G401 (cell line): ENCODE measurements around the gene LMO4. TPM values are rescaled to one million over a fixed set of nuclear protein-coding genes. Genes with fewer than 3 reads are reported as not detected.
A peak's percentile ranks its signal among the peaks of the same experiment; 100 is the strongest.

Experiments
- DNase-seq: peaks from one replicate; pipeline ENCODE4 v3.0.0-alpha.2; 2015; ENCODE audit warnings: low spot score
- in situ Hi-C: cut with HindIII; loops from 2 replicates; pipeline ENCODE4 v1.10.0; 2016; ENCODE audit warnings: low sequenced_read_pairs, mixed read lengths
- total RNA-seq: library from RNA; depleted of rRNA; stranded (reverse); fragments of >200 nt; shearing (Covaris generic); gene quantifications from 2 replicates; pipeline ENCODE4 v1.2.3, GENCODE V29; 2014

LMO4 gene
- total RNA-seq, 1 experiment from 2014 or later, result 0.24 TPM

- in situ Hi-C loops, result no loop called here
- no peak for DNase-seq
Observed at GRCh38 chr1:87348341-87349019, 19.8 kb downstream of the LMO4 start.

DNA sequence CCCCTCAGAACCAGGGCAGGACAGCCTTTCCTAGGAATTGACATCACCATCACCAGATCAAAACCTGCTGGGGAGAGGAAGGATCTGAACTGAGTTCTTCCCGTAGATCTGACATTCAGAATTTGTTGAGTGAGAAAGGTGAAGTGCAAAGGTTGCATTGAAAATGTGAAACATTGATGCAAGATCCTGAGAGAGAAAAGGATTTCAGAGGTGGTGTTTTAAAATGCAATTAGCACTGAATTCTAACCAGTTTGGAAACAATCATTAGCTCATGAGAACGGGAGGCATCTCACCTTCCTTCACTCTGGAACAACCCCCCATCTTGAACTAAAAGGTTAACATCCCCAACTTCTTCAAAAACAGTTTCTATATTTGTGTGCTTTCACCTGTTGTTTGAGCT, 20.4 kb downstream of the LMO4 start:
- in situ Hi-C loops, result no loop called here
- DNase-seq, result no peak

GRCh38 chr1:87355894-87356293, 27.2 kb downstream of the LMO4 start:
- in situ Hi-C loops, result no loop called here
- no peak for DNase-seq

GRCh38 chr1:87356591-87356990, 27.9 kb downstream of the LMO4 start:
- in situ Hi-C loops, result no loop called here
- DNase-seq, result peak; percentile 12

DNA sequence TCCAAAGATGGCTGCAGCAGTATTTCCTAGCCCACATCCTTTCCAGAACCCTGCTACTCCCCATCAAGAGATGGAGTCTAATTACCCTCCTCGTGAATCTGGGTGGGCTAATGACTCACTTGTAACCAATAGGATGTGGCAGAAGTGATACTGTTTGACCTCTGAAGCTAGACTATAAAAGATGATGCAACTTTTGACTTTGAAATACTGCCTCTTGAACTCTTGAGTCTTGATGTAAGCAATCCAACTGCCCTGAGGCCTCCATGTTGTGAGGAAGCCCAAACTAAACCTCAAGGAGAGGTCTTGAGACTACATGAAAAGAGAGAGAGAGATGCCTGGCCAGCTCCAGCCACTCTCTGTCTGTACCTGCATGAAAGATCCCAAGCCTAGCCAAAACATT, 29.5 kb downstream of the LMO4 start:
- in situ Hi-C loops, result no loop called here
- no peak for DNase-seq

DNA sequence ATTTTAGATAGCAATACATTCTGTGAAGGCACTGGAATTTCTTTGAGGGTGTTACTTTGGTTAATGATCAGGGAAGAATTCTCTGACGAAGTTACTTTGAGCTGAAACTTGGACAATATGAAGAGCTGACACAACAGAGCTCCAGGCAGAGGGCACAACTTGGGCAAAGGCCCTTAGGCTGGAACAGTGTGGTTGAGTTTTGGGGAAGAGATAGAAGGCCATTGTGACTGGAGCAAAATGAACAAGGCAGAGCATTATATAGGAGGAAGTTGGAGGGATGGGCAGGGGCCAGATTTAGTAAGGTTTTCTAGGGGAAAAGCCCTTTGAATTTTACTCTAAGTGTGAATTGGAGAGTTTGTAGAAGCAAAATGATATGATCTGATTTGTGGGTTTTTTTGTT, 30.9 kb downstream of the LMO4 start:
- in situ Hi-C loops, result no loop called here
- no peak for DNase-seq

GRCh38 chr1:87362063-87362833, 33.6 kb downstream of the LMO4 start:
- no peak for DNase-seq
- in situ Hi-C loops, result no loop called here

DNA sequence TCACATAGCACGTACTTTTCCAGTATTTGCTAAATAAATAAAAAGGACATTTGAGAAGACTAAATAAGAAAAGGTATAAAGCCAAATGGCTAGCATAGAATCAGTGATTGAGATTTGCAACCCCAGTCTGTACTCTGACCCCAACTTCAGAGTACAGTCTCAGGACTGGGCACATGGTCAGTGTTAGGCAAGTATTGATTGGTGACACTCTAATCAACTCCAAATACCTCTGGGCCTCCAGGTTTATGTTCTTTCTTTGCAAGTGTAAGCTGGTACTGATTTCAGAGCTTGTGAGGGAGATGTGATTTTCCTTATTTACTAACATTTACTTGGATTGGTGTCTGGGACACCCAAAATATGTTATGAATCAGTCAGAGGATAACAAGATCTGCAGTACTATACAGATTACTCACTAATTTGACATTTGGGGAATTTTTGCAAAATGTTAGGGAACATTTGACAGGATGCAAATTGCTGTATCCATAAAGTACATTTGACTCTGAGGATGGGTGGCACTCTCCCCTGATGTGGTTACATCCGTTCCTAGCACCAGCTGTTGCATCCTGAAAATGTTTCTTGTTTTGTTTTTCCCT, 34.2 kb downstream of the LMO4 start:
- DNase-seq, result no peak

DNA sequence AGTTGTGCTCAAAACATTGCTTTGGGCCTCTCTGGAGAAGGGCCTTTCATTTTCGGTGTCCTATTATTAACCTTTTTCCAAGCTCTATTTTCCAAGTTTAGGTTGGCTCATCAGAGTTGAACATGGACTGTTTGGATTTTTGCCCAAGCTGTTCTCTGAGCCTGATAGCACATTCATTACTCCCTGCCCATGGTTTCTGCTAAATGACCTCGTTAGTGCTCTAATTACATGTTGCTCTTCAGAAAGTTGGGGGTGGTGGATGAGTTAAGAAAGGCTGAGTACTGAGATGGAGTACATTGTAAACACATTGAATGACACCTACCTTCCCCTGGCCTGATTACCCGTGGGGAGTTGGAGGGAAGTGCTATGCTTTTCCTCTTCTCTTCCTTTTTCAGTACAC, 38.9 kb downstream of the LMO4 start:
- DNase-seq, result no peak
- in situ Hi-C loops, result no loop called here

More for the DNA sequence above, 34.2 kb downstream of the LMO4 start:
- in situ Hi-C loops, result no loop called here

DNA sequence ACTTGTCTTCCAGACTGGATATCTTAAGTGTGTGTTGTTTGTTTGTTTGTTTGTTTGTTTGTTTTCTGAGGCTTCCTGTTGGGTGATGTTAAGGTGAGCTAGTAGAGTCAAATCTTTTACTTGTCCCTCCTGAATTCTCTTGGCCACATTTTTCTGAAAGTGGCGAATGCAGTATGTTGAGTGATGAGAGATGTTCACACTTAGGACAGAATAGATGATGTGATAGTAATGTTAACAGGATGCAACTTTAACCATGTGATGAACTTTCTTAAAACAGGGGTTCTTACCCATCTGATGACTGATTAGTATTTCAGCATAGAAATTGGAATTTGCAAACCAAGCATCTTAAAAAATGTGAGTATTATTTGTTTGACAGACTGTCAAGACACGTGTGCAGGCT, 40.2 kb downstream of the LMO4 start:
- in situ Hi-C loops, result no loop called here
- DNase-seq, result no peak

- no peak for DNase-seq
- in situ Hi-C loops, result no loop called here
Observed at GRCh38 chr1:87369736-87370478, 41.2 kb downstream of the LMO4 start.

DNA sequence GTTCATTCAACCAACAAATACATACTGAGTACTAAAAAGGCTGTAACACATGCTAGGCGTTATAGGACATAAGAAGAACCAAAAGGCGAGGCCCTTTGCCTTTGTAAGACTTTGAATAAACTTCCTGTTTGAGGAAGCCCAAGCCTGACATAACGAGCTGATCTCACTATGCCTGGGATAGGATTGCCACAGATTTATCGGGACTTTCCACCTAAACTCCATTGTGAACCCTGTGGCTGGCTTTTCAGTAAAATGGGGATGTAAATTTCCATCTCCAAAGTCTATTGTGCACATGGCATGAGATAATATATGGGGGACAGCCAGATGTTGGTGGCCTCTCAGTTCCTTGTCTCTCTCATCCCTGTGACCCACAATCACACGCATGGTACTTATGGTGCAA, 41.9 kb downstream of the LMO4 start:
- no peak for DNase-seq
- in situ Hi-C loops, result no loop called here

DNA sequence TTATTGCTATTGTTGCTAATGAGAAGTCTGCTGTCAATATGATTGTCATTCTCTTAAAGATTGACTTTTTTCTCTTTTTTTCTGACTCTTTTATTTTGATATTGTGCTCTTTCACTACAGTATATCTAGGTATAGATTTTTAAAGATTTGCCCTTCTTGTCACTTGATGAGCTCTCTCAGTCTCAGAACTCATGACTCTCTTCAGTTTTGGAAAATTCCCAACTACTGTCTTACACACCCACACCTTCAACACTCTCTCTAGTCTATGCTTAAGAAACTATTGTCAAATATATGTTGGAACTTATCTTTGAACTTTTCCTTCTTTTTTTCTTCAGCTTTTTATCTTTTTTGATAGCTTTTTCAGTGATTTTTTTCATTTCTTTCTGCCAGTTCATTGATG, 50.6 kb downstream of the LMO4 start:
- in situ Hi-C loops, result no loop called here
- DNase-seq, result no peak

DNA sequence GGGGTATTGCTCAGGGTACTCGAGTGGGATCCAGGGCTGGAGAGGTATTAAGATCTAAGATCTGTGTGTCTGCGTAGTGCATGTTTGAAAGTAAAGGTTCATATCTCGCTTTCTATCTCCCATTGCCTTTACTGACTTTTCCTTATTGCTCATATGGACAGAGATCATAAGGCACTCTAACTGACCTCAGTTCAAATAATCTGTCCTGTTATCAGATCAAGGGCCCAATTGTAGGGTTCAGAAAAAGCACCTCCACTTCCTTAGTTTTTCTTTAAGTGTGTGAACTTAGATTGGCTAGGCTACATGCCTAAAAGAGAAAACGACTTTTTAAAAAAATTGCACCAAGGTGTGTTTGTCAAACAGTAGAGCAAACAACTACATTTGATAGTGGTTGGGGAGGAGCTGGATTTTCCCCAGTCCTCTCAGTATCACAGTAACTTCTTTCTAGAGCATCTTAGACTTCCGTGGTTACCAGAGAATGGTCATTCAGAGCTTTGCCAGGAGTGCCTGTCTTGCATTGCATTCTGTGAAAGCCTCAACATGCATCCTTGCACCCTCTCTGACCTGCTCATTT, 57.6 kb downstream of the LMO4 start:
- in situ Hi-C loops, result no loop called here
- no peak for DNase-seq

- in situ Hi-C loops, result no loop called here
- no peak for DNase-seq
Observed at GRCh38 chr1:87388411-87388810, 59.7 kb downstream of the LMO4 start.

DNA sequence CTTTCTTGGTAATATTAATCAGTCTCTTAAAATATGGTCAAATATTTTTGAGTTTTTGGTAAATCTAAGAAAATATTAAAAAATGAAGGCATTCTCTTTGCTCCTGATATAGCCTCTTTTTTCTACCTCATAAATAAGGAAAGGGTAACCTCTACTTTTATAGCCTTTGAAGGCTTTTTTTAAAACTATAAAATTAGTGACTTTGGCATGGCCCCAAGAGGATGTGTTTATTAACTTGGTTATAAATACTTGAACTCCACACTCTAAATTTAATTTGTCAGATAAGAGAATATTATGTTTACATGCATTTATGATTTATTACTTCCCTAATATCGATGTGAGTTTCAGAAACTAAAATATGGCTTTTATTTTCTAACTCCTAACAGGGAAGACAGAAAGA, 60.3 kb downstream of the LMO4 start:
- no peak for DNase-seq
- in situ Hi-C loops, result no loop called here

DNA sequence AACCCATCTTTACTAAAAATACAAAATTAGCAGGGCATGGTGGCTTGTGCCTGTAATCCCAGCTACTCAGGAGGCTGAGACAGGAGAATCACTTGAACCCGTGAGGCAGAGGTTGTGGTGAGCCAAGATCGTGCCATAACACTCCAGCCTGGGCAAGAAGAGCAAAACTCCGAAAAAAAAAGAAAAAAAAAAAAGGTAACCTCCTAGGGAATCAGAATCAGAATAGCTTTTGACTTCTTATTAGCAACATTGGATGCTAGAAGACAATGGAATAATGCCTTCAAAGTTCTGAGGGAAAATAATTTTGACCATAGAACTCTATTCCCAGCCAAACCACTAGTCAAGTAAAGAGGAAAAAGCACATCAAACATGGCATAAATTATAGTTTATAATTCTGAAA, 60.9 kb downstream of the LMO4 start:
- in situ Hi-C loops, result no loop called here
- no peak for DNase-seq

DNA sequence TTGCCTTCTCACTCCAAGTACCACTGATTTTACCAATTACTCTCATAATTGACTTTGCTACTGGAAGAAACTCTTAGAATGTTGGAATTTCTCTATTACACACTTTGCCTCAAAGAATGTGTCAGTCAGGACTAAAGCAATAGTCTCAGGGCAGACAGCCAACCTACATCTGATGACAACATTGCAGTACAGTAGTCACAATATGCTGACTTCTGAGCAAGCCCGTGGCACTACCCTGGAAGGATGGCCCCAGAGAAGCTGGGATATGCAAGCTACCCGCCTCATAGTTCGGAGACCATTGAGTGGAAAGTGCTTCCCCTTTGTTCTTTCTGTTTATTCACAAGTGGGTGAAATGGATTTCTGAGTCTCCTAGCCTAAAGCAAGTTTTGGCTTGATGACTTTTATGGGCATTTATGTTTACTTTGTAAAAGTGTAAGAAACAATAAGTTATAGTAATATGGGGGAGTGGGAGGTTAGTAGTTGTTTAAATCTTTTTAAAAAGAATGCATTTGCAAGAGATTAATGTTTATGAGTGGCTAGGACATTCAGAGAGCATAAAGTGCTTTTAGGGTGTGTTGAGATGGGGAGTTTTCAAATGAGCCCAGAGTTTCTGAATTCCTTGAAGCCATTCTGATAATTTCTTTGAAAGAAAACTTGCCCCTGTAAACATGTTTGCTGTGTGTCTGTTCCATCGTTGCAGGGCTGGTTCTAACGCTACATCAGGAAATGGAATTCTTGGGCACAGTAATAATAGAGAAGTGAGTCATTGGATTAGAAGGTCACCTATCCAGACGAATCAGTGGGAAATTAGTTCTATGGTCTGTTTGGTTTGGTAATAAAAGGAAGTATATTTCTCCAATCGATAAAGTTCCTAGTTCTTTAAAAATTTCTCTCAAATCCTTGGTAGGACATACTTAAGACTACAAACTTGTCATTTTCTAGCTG, 63.8 kb downstream of the LMO4 start:
- in situ Hi-C loops, result no loop called here
- DNase-seq, result no peak
